ENCODE measurements around the gene THSD4.
"Not testable (repeated sequence)": the region's sequence is repeated elsewhere in the genome, so short reads cannot be mapped to it uniquely, and the experiment has no call there.

Gene THSD4

GRCh38 chr15:71162309-71162708, 47.0 kb downstream of the THSD4 start:
- no peaks in the 10 kb centered on the region for H3K36me3 ChIP-seq (ENCODE audit: insufficient read depth, low read length)

GRCh38 chr15:71164606-71165005, 49.3 kb downstream of the THSD4 start:
- H3K9ac ChIP-seq (ENCODE audit: low read length); H3K27me3 ChIP-seq (ENCODE audit: insufficient read depth, low read length); H3K79me2 ChIP-seq (ENCODE audit: insufficient read depth, low read length); H3K4me2 ChIP-seq (ENCODE audit: low read length); H3K4me3 ChIP-seq (ENCODE audit: low read depth, low read length, poor library complexity, severe bottlenecking); H3K4me1 ChIP-seq (ENCODE audit: insufficient read depth, low read length, severe bottlenecking); H3F3A ChIP-seq (ENCODE audit: insufficient read depth, low read length); H2AFZ ChIP-seq (ENCODE audit: low read length); H3K9me3 ChIP-seq (ENCODE audit: low read length); H3K9me2 ChIP-seq (ENCODE audit: low read depth, low read length); H3K36me3 ChIP-seq (ENCODE audit: insufficient read depth, low read length); H4K20me1 ChIP-seq (ENCODE audit: insufficient read depth, low read length); H3K27ac ChIP-seq (ENCODE audit: low read depth, low read length, poor library complexity, severe bottlenecking): not testable (repeated sequence)

More at GRCh38 chr15:71162309-71162708, 47.0 kb downstream of the THSD4 start:
- no peak for TF ChIP-seq EZH2 (IDR thresholded peaks at IDR 0.05; ENCODE audit: borderline replicate concordance, low read length)
- TF ChIP-seq, protein P1, sequence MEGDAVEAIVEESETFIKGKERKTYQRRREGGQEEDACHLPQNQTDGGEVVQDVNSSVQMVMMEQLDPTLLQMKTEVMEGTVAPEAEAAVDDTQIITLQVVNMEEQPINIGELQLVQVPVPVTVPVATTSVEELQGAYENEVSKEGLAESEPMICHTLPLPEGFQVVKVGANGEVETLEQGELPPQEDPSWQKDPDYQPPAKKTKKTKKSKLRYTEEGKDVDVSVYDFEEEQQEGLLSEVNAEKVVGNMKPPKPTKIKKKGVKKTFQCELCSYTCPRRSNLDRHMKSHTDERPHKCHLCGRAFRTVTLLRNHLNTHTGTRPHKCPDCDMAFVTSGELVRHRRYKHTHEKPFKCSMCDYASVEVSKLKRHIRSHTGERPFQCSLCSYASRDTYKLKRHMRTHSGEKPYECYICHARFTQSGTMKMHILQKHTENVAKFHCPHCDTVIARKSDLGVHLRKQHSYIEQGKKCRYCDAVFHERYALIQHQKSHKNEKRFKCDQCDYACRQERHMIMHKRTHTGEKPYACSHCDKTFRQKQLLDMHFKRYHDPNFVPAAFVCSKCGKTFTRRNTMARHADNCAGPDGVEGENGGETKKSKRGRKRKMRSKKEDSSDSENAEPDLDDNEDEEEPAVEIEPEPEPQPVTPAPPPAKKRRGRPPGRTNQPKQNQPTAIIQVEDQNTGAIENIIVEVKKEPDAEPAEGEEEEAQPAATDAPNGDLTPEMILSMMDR (IDR thresholded peaks at IDR 0.05; ENCODE audit: low read length), result no peak
- Histone ChIP-seq H3K27me3 (ENCODE audit: insufficient read depth, low read length) (no peaks in the 10 kb centered on the region), H3F3A (ENCODE audit: insufficient read depth, low read length) (no peaks in the 10 kb centered on the region), H3K4me3 (ENCODE audit: low read depth, low read length, poor library complexity, severe bottlenecking) (no peak overlapping the region), H3K9me3 (ENCODE audit: low read length) (no peaks in the 10 kb centered on the region), H2AFZ (ENCODE audit: low read length) (no peak overlapping the region), H3K4me2 (ENCODE audit: low read length) (no peak overlapping the region), H3K9ac (ENCODE audit: low read length) (no peak overlapping the region), H3K79me2 (ENCODE audit: insufficient read depth, low read length) (no peaks in the 10 kb centered on the region), H3K9me2 (ENCODE audit: low read depth, low read length) (no peaks in the 10 kb centered on the region), H4K20me1 (ENCODE audit: insufficient read depth, low read length) (no peaks in the 10 kb centered on the region), H3K27ac (ENCODE audit: low read depth, low read length, poor library complexity, severe bottlenecking) (no peak overlapping the region), H3K4me1 (ENCODE audit: insufficient read depth, low read length, severe bottlenecking) (no peaks in the 10 kb centered on the region)

- no peaks in the 10 kb centered on the region for H3K9me3 ChIP-seq (ENCODE audit: low read length)
- H3K9me2 ChIP-seq (ENCODE audit: low read depth, low read length), result no peaks in the 10 kb centered on the region
- H3F3A ChIP-seq (ENCODE audit: insufficient read depth, low read length), result no peaks in the 10 kb centered on the region
- no peaks in the 10 kb centered on the region for H3K4me1 ChIP-seq (ENCODE audit: insufficient read depth, low read length, severe bottlenecking)
- no peak overlapping the region for H2AFZ ChIP-seq (ENCODE audit: low read length)
- H3K4me2 ChIP-seq (ENCODE audit: low read length), result no peak overlapping the region
- TF ChIP-seq, protein P1 (IDR thresholded peaks at IDR 0.05; ENCODE audit: low read length), result no peak
- TF ChIP-seq EZH2 (IDR thresholded peaks at IDR 0.05; ENCODE audit: borderline replicate concordance, low read length), result no peak
- no peak overlapping the region for H3K27ac ChIP-seq (ENCODE audit: low read depth, low read length, poor library complexity, severe bottlenecking)
- no peaks in the 10 kb centered on the region for H3K36me3 ChIP-seq (ENCODE audit: insufficient read depth, low read length)
- no peaks in the 10 kb centered on the region for H3K79me2 ChIP-seq (ENCODE audit: insufficient read depth, low read length)
- H3K4me3 ChIP-seq (ENCODE audit: low read depth, low read length, poor library complexity, severe bottlenecking), result no peak overlapping the region
- no peak overlapping the region for H3K9ac ChIP-seq (ENCODE audit: low read length)
- H4K20me1 ChIP-seq (ENCODE audit: insufficient read depth, low read length), result no peaks in the 10 kb centered on the region
- no peaks in the 10 kb centered on the region for H3K27me3 ChIP-seq (ENCODE audit: insufficient read depth, low read length)
Observed at GRCh38 chr15:71167445-71168165, 52.3 kb downstream of the THSD4 start.
